HG03045 (cell line): ENCODE measurements around the gene PTOV1.

Experiments
- ATAC-seq: cut with Tn5 transposase; IDR thresholded peaks from one replicate; pipeline ENCODE4 v1.9.1; 2021; ENCODE audit warnings: mild to moderate bottlenecking, moderate library complexity; ENCODE audit not compliant: unreplicated experiment

PTOV1 gene

GRCh38 chr19:49873129-49873521 is 22.2 kb downstream of the PTOV1 start:
- no peak for ATAC-seq

- ATAC-seq: no peak
Measured at GRCh38 chr19:49873834-49874233, 22.9 kb downstream of the PTOV1 start.

- no peak for ATAC-seq
Measured at GRCh38 chr19:49874503-49875157, 23.7 kb downstream of the PTOV1 start.

- no peak for ATAC-seq
Measured at GRCh38 chr19:49875177-49875576, 24.2 kb downstream of the PTOV1 start.

GRCh38 chr19:49875857-49876421 is 25.0 kb downstream of the PTOV1 start:
- no peak for ATAC-seq

GRCh38 chr19:49876422-49877019 is 25.6 kb downstream of the PTOV1 start:
- peak; percentile 40 for ATAC-seq

- peak; percentile 53 for ATAC-seq
Measured at GRCh38 chr19:49877020-49877878, 26.3 kb downstream of the PTOV1 start, which contains the start of the genes AKT1S1 and TBC1D17. Gene AKT1S1, minus strand, starts transcription at chr19:49877355. Its CDS starts 4,060 bp downstream, at chr19:49873295. Gene TBC1D17, plus strand, starts transcription at chr19:49877702. Its CDS starts 22 bp downstream, at chr19:49877724.

- peak; percentile 48 for ATAC-seq
Measured at GRCh38 chr19:49877879-49878743, 27.2 kb downstream of the PTOV1 start.

- ATAC-seq: no peak
Measured at GRCh38 chr19:49878744-49879070, 27.7 kb downstream of the PTOV1 start.

- no peak for ATAC-seq
Measured at GRCh38 chr19:49879243-49879963, 28.4 kb downstream of the PTOV1 start.

GRCh38 chr19:49880162-49880869 is 29.4 kb downstream of the PTOV1 start:
- ATAC-seq: no peak

GRCh38 chr19:49881186-49881585 is 30.2 kb downstream of the PTOV1 start:
- no peak for ATAC-seq

- ATAC-seq: no peak
Measured at GRCh38 chr19:49881672-49882394, 30.9 kb downstream of the PTOV1 start.

- ATAC-seq: no peak
Measured at GRCh38 chr19:49882643-49883042, 31.7 kb downstream of the PTOV1 start.

- no peak for ATAC-seq
Measured at GRCh38 chr19:49883094-49883493, 32.1 kb downstream of the PTOV1 start.

- ATAC-seq: no peak
Measured at GRCh38 chr19:49884109-49884508, 33.1 kb downstream of the PTOV1 start.

GRCh38 chr19:49884760-49885159 is 33.8 kb downstream of the PTOV1 start:
- ATAC-seq: no peak

- no peak for ATAC-seq
Measured at GRCh38 chr19:49887037-49887664, 36.2 kb downstream of the PTOV1 start.
